KG1 (cell line): ENCODE data around the gene HABP2.

Experiments used
- DNase-seq: peaks from one replicate; lab custom pipeline; 2025; lab: John Stamatoyannopoulos, UW

The HABP2 gene

GRCh38 chr10:113552701-113553100 lies at the start of gene HABP2:
Gene HABP2, plus strand, starts transcription at chr10:113553053. Its CDS starts 69 bp downstream, at chr10:113553122.
- no peak for DNase-seq

- no peak for DNase-seq
Observed at GRCh38 chr10:113503930-113504329, 48.9 kb upstream of the HABP2 start.

- no peak for DNase-seq
Observed at GRCh38 chr10:113504423-113504822, 48.4 kb upstream of the HABP2 start.

- no peak for DNase-seq
Observed at GRCh38 chr10:113506476-113506875, 46.4 kb upstream of the HABP2 start.

- DNase-seq: no peak
Observed at GRCh38 chr10:113511419-113511818, 41.4 kb upstream of the HABP2 start.

- DNase-seq: no peak
Observed at GRCh38 chr10:113515161-113515560, 37.7 kb upstream of the HABP2 start.

- DNase-seq: no peak
Observed at GRCh38 chr10:113515601-113516000, 37.3 kb upstream of the HABP2 start.

- DNase-seq: no peak
Observed at GRCh38 chr10:113516061-113516460, 36.8 kb upstream of the HABP2 start.

- DNase-seq: no peak
Observed at GRCh38 chr10:113517165-113517900, 35.5 kb upstream of the HABP2 start.

GRCh38 chr10:113517901-113518260 lies 35.0 kb upstream of the HABP2 start:
- no peak for DNase-seq

GRCh38 chr10:113518415-113518814 lies 34.4 kb upstream of the HABP2 start:
- DNase-seq: no peak

GRCh38 chr10:113518816-113519591 lies 33.8 kb upstream of the HABP2 start:
- DNase-seq: no peak

GRCh38 chr10:113519681-113520115 lies 33.2 kb upstream of the HABP2 start:
- no peak for DNase-seq

- no peak for DNase-seq
Observed at GRCh38 chr10:113520261-113520660, 32.6 kb upstream of the HABP2 start.

- DNase-seq: peak; percentile 30
Observed at GRCh38 chr10:113520690-113521474, 32.0 kb upstream of the HABP2 start.

GRCh38 chr10:113521475-113521795 lies 31.4 kb upstream of the HABP2 start:
- no peak for DNase-seq

GRCh38 chr10:113522460-113522859 lies 30.4 kb upstream of the HABP2 start:
- DNase-seq: no peak

GRCh38 chr10:113523071-113523470 lies 29.8 kb upstream of the HABP2 start:
- no peak for DNase-seq

- DNase-seq: no peak
Observed at GRCh38 chr10:113523628-113524027, 29.2 kb upstream of the HABP2 start.

- no peak for DNase-seq
Observed at GRCh38 chr10:113524120-113524519, 28.7 kb upstream of the HABP2 start.

- DNase-seq: no peak
Observed at GRCh38 chr10:113524539-113525490, 28.0 kb upstream of the HABP2 start.

GRCh38 chr10:113525713-113526112 lies 27.1 kb upstream of the HABP2 start:
- no peak for DNase-seq
